ENCODE measurements around the gene OLFML2B.

Gene OLFML2B

GRCh38 chr1:161945306-161946060 is 78.2 kb downstream of the OLFML2B start:
- no peak for DNase-seq (ENCODE audit: low spot score)

- no peak for DNase-seq (ENCODE audit: low spot score)
Measured at GRCh38 chr1:161944381-161944780, 79.3 kb downstream of the OLFML2B start.

- no peak for DNase-seq (ENCODE audit: low spot score)
Measured at GRCh38 chr1:161943737-161944136, 79.9 kb downstream of the OLFML2B start.

DNA sequence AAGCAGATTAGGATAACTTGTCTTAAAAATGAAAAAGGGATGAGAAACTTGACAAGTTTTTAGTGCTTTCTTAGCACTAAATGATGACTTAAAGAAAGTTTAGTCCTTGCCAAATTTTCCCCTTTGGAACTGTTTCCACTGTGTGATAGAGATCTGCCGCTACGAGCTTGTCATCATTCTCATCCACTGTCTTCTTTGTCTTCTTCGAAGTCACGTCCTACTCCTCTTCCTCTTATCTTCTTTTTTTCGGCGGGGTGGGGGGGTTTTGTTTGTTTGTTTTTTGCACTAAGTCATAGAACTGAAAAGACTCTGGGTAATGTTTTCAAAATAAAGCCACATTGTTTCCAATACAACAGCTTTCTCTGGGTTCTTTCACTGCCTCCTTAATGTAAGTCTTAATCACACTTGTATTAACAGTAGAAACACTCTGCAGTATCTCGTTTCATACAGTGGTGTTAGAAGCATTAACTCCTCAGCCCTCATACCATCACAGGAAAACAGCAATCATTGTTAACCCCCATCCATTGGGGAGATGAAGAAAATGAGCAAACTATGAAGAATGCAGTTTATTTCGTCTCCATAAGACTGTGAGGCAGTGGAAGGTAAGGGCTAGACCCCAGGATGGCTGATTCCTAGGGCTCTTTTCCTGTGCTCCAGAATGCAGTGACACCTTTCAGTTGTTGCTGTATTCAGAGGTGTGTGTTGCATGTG is 81.8 kb downstream of the OLFML2B start:
- DNase-seq (ENCODE audit: low spot score): no peak

- no peak for DNase-seq (ENCODE audit: low spot score)
Measured at GRCh38 chr1:161940866-161941591, 82.6 kb downstream of the OLFML2B start.

GRCh38 chr1:161936786-161937185 is 86.9 kb downstream of the OLFML2B start:
- no peak for DNase-seq (ENCODE audit: low spot score)

DNA sequence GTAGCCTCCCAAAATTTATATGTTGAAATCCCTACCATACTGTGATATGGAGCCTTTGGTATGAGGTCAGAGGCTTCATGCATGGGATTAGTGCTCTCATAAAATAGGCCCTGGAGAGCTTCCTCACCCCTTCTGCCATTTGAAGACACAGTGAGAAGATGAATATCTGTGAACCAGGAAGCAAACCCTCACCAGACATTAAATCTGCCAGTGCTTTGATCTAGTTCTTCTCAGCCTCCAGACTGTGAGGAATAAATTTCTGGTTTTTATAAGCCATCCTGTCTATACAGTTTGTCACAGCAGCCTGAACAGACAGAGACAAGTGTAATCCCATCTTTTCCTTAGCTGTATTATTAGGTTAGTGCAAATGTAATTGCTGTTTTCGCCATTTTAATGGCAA is 88.4 kb downstream of the OLFML2B start:
- no peak for DNase-seq (ENCODE audit: low spot score)

- no peak for DNase-seq (ENCODE audit: low spot score)
Measured at GRCh38 chr1:161933592-161934588, 89.8 kb downstream of the OLFML2B start.
